Mucosa of descending colon (tissue), 3 donors: ENCODE measurements around the gene FAM219A. TPM values are rescaled to one million over a fixed set of nuclear protein-coding genes. Genes with fewer than 3 reads are reported as not detected.

Source experiments
- ATAC-seq: fragments of 200-7000 bp; cut with Tn5 transposase; one replicate; pipeline ENCODE4 v1.9.1; 2020; ENCODE audit warnings: mild to moderate bottlenecking, moderate library complexity
- DNase-seq, 3 donors: peaks; one replicate each; pipeline ENCODE4 v3.0.0-alpha.2; 2020
- H3K36me3 ChIP-seq: fragments of 200-600 bp; one replicate; pipeline ENCODE4 v1.8.0; 2021; ENCODE audit warnings: low read depth, mild to moderate bottlenecking
- H3K4me1 ChIP-seq: fragments of 200-600 bp; one replicate; pipeline ENCODE4 v1.8.0; 2021; ENCODE audit warnings: low read depth, mild to moderate bottlenecking
- H3K4me3 ChIP-seq: fragments of 200-600 bp; one replicate; pipeline ENCODE4 v1.8.0; 2021; ENCODE audit warnings: mild to moderate bottlenecking
- H3K9me3 ChIP-seq: fragments of 200-600 bp; one replicate; pipeline ENCODE4 v1.8.0; 2021; ENCODE audit warnings: mild to moderate bottlenecking
- intact Hi-C, 2 donors: fragments of 100-400 bp; cut with DNase I in 1 of 2; cut with micrococcal nuclease in 1 of 2; formaldehyde crosslinking; loops; one replicate each; pipeline versions ENCODE4 v1.11.0 to v1.11.1; 2022; cut with DNase I, micrococcal nuclease
- total RNA-seq, 3 donors: library from RNA; stranded (reverse); fragmentation: NEBNext Ultra II Directional in 2 of 3; extraction: Animal tissue kit (Norgen Biotek cat#: 25700) in 2 of 3; gene quantifications; one replicate each; pipeline versions ENCODE4 v1.2.1 to v1.2.4, GENCODE V29; 2021 to 2023
- TF ChIP-seq, protein P1 (sequence below): fragments of 200-600 bp; IDR thresholded peaks from one replicate; pipeline ENCODE4 v1.8.0; 2022; ENCODE audit warnings: antibody characterized with exemption, mild to moderate bottlenecking
- donor health status: DM: no; HTN: no; CAD: no; lungs with moderate emphysema.
- donor health status: DM: no; HTN: no; CAD: no.
- donor health status: DM: no; HTN: yes; CAD: no.

Gene FAM219A
- total RNA-seq, 3 donors from 2014 or later, result 5.1 to 20.8 (median 8.6) TPM

DNA sequence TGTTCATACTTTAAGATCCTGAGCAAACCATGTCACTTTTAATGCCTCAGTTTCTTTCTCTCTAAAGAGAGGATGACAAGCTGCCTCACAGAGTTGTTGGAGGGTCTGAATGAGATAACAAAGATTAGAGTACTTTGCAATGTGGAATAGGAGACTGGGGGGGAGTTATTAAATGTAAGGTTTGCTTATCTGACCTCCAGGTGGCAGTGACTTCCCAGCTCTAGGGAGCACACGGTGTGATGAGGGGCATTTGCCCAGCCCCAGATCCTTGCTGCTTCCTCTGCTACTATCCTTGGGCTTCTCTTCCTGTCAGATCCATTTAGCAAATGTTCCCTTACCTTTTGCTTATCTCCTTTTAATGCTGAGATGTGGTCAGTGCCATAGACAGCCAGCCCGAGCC, 33.7 kb upstream of the FAM219A start:
- TF ChIP-seq, protein P1, sequence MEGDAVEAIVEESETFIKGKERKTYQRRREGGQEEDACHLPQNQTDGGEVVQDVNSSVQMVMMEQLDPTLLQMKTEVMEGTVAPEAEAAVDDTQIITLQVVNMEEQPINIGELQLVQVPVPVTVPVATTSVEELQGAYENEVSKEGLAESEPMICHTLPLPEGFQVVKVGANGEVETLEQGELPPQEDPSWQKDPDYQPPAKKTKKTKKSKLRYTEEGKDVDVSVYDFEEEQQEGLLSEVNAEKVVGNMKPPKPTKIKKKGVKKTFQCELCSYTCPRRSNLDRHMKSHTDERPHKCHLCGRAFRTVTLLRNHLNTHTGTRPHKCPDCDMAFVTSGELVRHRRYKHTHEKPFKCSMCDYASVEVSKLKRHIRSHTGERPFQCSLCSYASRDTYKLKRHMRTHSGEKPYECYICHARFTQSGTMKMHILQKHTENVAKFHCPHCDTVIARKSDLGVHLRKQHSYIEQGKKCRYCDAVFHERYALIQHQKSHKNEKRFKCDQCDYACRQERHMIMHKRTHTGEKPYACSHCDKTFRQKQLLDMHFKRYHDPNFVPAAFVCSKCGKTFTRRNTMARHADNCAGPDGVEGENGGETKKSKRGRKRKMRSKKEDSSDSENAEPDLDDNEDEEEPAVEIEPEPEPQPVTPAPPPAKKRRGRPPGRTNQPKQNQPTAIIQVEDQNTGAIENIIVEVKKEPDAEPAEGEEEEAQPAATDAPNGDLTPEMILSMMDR, result no peak
- intact Hi-C loops, result no loop called here
- ATAC-seq, result no peak

DNA sequence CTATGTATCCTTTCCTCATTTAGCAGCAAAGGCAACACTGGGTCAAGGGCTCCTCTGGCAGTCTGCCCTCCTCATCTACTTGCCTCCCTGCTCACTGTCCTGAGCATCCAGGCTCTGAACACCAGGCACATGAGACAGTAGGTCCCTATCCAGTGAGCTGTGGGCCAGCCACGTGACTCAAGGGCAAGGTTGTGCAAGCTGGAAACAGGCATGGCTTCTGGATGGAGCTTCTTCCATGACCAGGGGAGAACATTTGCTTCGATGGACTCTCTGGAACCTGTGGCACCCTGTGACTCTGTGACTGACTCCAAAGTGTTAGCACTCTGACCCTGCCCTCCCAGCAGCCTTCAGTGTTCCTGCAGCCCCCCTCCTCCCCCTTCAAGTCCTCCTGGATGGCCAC, 33.2 kb upstream of the FAM219A start:
- intact Hi-C loops, result no loop called here
- Histone ChIP-seq H3K36me3 (no peaks in the 10 kb centered on the region), H3K9me3 (no peaks in the 10 kb centered on the region), H3K4me3 (no peak overlapping the region), H3K4me1 (no peaks in the 10 kb centered on the region)
- no peak for DNase-seq
- TF ChIP-seq, protein P1, result no peak
- ATAC-seq, result no peak

More for the DNA sequence above, 33.7 kb upstream of the FAM219A start:
- Histone ChIP-seq H3K4me3 (no peak overlapping the region), H3K9me3 (no peaks in the 10 kb centered on the region), H3K4me1 (no peaks in the 10 kb centered on the region), H3K36me3 (no peaks in the 10 kb centered on the region)
- no peak for DNase-seq

DNA sequence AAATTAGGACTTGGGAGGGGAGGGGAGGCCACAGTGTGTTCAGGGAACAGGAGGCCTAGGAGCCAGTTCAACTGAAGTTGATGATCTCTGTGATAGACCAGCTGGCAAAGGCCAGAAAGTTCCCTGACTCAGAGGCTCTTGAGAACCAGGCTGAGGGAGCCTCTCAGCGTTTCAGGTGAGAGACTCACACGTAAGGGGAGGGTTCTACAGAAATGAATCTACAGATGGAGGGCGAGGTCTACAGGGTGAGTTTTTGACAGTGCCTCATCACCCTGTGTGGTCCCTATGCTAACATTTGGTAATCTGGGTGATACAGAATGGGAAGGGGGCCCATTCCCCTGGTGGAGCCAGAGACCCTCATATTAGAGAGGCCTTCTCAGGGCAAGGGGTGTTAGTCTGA, 32.4 kb upstream of the FAM219A start:
- DNase-seq, result no peak
- intact Hi-C loops, result no loop called here
- no peaks in the 10 kb centered on the region for H3K9me3 ChIP-seq
- TF ChIP-seq, protein P1, result no peak
- no peaks in the 10 kb centered on the region for H3K4me1 ChIP-seq
- H3K36me3 ChIP-seq, result no peaks in the 10 kb centered on the region
- ATAC-seq, result no peak
- H3K4me3 ChIP-seq, result no peak overlapping the region

DNA sequence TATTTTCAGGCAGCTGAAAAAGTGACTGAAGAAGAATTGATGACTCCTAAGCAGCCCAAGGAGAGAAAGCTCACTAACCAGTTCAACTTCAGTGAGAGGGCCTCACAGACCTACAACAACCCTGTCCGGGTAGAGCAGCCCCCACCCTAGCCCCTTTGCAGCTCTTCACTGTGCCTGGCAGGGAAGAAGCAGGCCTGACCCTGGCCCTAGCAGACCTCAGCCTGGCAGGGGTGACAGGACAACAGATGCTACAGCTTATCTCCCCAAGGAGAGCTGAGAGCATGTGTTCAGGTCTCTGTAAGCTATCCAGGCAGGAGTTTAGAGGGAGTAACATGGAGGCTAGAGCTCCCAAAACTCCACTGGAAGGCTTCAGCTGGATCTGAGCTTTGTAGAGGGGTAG, 32.0 kb upstream of the FAM219A start:
- Histone ChIP-seq H3K36me3 (no peaks in the 10 kb centered on the region), H3K4me3 (no peak overlapping the region), H3K9me3 (no peaks in the 10 kb centered on the region), H3K4me1 (no peaks in the 10 kb centered on the region)
- DNase-seq, result no peak
- intact Hi-C loops, result no loop called here
- ATAC-seq, result no peak
- TF ChIP-seq, protein P1, result no peak

DNA sequence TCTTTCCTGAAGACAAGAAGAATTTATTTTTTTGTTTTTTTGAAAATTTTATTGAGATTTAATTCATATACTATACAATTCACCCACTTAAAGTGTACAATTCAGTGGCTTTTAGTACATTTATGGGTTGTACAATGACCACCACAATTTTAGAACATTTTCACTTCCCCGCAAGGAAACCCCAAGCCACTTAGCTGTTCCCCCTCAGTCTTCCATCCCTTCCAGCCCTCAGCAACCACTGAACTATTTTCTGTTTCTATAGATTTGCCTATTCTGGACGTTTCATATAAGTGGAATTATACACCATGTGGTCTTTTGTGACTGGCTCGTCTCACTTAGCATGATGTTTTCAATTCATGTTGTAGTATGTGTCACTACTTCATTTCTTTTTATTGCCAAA, 28.2 kb upstream of the FAM219A start:
- intact Hi-C loops, result no loop called here
- DNase-seq (no peak), ATAC-seq (no peak)
- Histone ChIP-seq H3K36me3 (no peaks in the 10 kb centered on the region), H3K9me3 (no peaks in the 10 kb centered on the region), H3K4me1 (no peaks in the 10 kb centered on the region), H3K4me3 (no peak overlapping the region)
- TF ChIP-seq, protein P1, result no peak

DNA sequence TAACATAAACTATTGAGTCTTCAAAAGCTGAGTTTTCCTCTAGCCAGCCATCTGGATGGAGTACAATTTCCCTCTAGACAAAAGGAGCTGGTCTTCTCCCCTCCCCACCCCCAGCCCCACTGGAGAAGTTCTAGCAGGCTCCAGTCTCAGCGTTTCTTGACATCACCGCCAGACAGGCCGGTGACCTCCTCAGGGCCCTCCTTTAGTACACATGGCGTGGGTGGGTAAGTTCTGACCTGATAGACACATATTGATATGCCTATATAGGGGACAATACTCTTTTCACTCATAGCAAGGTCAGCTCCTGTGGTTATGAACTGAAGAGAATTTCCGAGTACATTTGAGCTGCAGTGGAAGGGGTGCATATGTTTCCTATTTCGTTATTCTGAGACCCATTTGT, 27.5 kb upstream of the FAM219A start:
- ATAC-seq, result no peak
- TF ChIP-seq, protein P1, result no peak
- intact Hi-C loops, result no loop called here

More for the DNA sequence above, 27.5 kb upstream of the FAM219A start:
- no peaks in the 10 kb centered on the region for H3K36me3 ChIP-seq
- H3K9me3 ChIP-seq, result no peaks in the 10 kb centered on the region
- no peak for DNase-seq
- peaks cover 2% of the 10 kb centered on the region for H3K4me1 ChIP-seq
- no peak overlapping the region for H3K4me3 ChIP-seq
